ENCODE data around the gene PTTG2. TPM values are rescaled to one million over a fixed set of nuclear protein-coding genes. Genes with fewer than 3 reads are reported as not detected.

PTTG2 gene
- total RNA-seq, result 1.5 TPM

GRCh38 chr4:37960098-37960497 is at the start of gene PTTG2:
PTTG2 (plus strand) TSS chr4:37960398; CDS start chr4:37960435, 37 bp downstream.

Other genes starting within 250 kb of the PTTG2 start
- gene PGM2, start 133.7 kb upstream of the PTTG2 start, total RNA-seq, result 26.7 TPM
- 63.7 TPM for gene TBC1D1, start 69.3 kb upstream of the PTTG2 start, total RNA-seq

All from camera-type eye (tissue), 1 donor.